Endothelial cell of umbilical vein (primary cell): ENCODE data around the gene RPL39.

Source experiments
- CTCF ChIP-seq, 2 donors: IDR thresholded peaks; 1 replicate in 1 of 2; 2 replicates in 1 of 2; pipeline ENCODE4 v1.5.1; 2011; ENCODE audit warnings: low read length in 2 of 2, mild to moderate bottlenecking in 2 of 2, moderate library complexity in 2 of 2, control low read depth in 1 of 2, inconsistent platforms in 1 of 2, low read depth in 1 of 2; ENCODE audit not compliant: insufficient read depth in 1 of 2; ENCODE audit errors: extremely low read depth in 1 of 2
- JUN ChIP-seq: IDR thresholded peaks from 2 replicates; pipeline ENCODE4 v1.6.1; 2011; ENCODE audit warnings: borderline replicate concordance, low read depth; ENCODE audit not compliant: insufficient read length, insufficient read depth
- MAX ChIP-seq: IDR thresholded peaks from 2 replicates; pipeline ENCODE4 v1.6.1; 2011; ENCODE audit not compliant: insufficient read depth, insufficient read length
- POLR2A ChIP-seq: IDR thresholded peaks from 2 replicates; pipeline ENCODE4 v1.6.1; 2012; ENCODE audit warnings: low read depth, mild to moderate bottlenecking, control low read depth, low read length

- TF ChIP-seq POLR2A = no peak
- TF ChIP-seq CTCF (IDR thresholded peaks at IDR 0.05; ENCODE audit: extremely low read depth in 1 of 2, insufficient read depth in 1 of 2, low read depth in 1 of 2, low read length in 2 of 2) = peak; percentile 24 to 53
- TF ChIP-seq MAX = no peak
- TF ChIP-seq JUN = no peak
These were observed 6.5 kb downstream of the RPL39 start for GRCh38 chrX:119784747-119785446.
